DND-41 (cell line): ENCODE results near the gene TXK.

Source experiments
- ATAC-seq: fragments of 200-7000 bp; cut with Tn5 transposase; 3 replicates; pipeline ENCODE4 v1.9.1; 2021; ENCODE audit warnings: low read depth; ENCODE audit not compliant: insufficient read depth
- DNase-seq: peaks from one replicate; pipeline ENCODE4 v3.0.0-alpha.2; 2020
- H2AFZ ChIP-seq: 2 replicates; pipeline ENCODE4 v1.6.0; 2012; ENCODE audit warnings: low read depth, low read length
- H3K27ac ChIP-seq: 2 replicates; pipeline ENCODE4 v1.5.1; 2012; ENCODE audit warnings: low read length, inconsistent platforms
- H3K27me3 ChIP-seq: fragments of 200-600 bp; sonication (generic); 2 replicates; pipeline ENCODE4 v1.6.0; 2012; ENCODE audit warnings: low read length, mild to moderate bottlenecking, inconsistent platforms; ENCODE audit not compliant: insufficient read depth, poor library complexity
- H3K36me3 ChIP-seq: 2 replicates; pipeline ENCODE4 v1.5.1; 2012; ENCODE audit warnings: low read length, inconsistent platforms; ENCODE audit not compliant: insufficient read depth
- H3K4me1 ChIP-seq: 2 replicates; pipeline ENCODE4 v1.5.1; 2012; ENCODE audit warnings: mild to moderate bottlenecking, low read length; ENCODE audit not compliant: insufficient read depth
- H3K4me2 ChIP-seq: 2 replicates; pipeline ENCODE4 v1.6.0; 2012; ENCODE audit warnings: mild to moderate bottlenecking, moderate library complexity, low read length, inconsistent platforms; ENCODE audit not compliant: insufficient read depth
- H3K4me3 ChIP-seq, 2 experiments: fragments of 200-600 bp in 1 of 2; shearing (Covaris generic) in 1 of 2; 2 replicates each; pipeline ENCODE4 v1.5.1; 2012 to 2016; ENCODE audit warnings: inconsistent platforms in 2 of 2, low read length in 2 of 2, mild to moderate bottlenecking in 2 of 2, low read depth in 1 of 2, moderate library complexity in 1 of 2
- H3K79me2 ChIP-seq: 2 replicates; pipeline ENCODE4 v1.6.0; 2012; ENCODE audit warnings: low read length, inconsistent platforms; ENCODE audit not compliant: insufficient read depth
- H3K9ac ChIP-seq: 2 replicates; pipeline ENCODE4 v1.6.0; 2012; ENCODE audit warnings: low read depth, mild to moderate bottlenecking, inconsistent platforms, low read length, moderate library complexity
- H3K9me3 ChIP-seq: 2 replicates; pipeline ENCODE4 v1.5.1; 2012; ENCODE audit warnings: low read length, moderate library complexity, mild to moderate bottlenecking, inconsistent platforms; ENCODE audit not compliant: insufficient read depth, severe bottlenecking
- H4K20me1 ChIP-seq: 2 replicates; pipeline ENCODE4 v1.6.0; 2012; ENCODE audit warnings: low read length; ENCODE audit not compliant: insufficient read depth
- EZH2 ChIP-seq: IDR thresholded peaks from 3 replicates; pipeline ENCODE4 v1.6.1; 2012; ENCODE audit warnings: borderline replicate concordance, low read depth, mild to moderate bottlenecking, moderate library complexity, low read length, inconsistent platforms; ENCODE audit not compliant: severe bottlenecking
- TF ChIP-seq, protein P1 (sequence below): IDR thresholded peaks from 2 replicates; pipeline ENCODE4 v1.5.1; 2012; ENCODE audit warnings: borderline replicate concordance, low read length, moderate library complexity, mild to moderate bottlenecking; ENCODE audit not compliant: poor library complexity, severe bottlenecking; ENCODE audit errors: extremely low read depth

The TXK gene

DNA sequence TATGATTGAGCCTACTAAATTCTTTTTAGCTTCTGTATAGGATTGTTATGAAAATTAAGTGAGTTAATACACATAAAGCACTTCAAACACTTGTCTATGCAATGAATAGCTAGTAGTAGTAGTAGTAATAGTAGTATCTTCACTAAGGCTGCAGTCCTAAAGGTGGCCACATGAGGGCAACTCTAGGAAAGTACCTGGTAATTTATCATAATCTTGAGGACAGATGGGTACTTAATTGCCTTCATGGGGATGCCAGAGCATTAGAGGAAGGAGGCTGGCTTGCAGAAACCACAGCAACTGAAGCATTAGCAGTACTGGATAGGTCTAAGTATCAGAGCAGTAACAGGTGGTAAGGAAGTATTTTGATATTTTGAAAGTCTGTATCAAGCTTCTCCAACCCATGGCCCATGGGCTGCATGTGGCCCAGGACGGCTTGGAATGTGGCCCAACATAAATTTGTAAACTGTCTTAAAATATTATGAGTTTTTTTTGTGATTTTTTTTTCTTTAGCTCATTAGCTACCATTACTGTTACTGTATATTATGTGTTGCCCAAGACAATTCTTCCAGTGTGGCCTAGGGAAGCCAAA, 100.1 kb downstream of the TXK start:
- H3K4me2 ChIP-seq, result no peak overlapping the region
- no peaks in the 10 kb centered on the region for H3K9me3 ChIP-seq
- peak; percentile 23 for DNase-seq
- H3K27me3 ChIP-seq, result no peaks in the 10 kb centered on the region
- no peaks in the 10 kb centered on the region for H3K36me3 ChIP-seq
- no peaks in the 10 kb centered on the region for H3K79me2 ChIP-seq
- H4K20me1 ChIP-seq, result no peaks in the 10 kb centered on the region
- no peak overlapping the region for H2AFZ ChIP-seq
- TF ChIP-seq EZH2, result no peak
- TF ChIP-seq, protein P1, sequence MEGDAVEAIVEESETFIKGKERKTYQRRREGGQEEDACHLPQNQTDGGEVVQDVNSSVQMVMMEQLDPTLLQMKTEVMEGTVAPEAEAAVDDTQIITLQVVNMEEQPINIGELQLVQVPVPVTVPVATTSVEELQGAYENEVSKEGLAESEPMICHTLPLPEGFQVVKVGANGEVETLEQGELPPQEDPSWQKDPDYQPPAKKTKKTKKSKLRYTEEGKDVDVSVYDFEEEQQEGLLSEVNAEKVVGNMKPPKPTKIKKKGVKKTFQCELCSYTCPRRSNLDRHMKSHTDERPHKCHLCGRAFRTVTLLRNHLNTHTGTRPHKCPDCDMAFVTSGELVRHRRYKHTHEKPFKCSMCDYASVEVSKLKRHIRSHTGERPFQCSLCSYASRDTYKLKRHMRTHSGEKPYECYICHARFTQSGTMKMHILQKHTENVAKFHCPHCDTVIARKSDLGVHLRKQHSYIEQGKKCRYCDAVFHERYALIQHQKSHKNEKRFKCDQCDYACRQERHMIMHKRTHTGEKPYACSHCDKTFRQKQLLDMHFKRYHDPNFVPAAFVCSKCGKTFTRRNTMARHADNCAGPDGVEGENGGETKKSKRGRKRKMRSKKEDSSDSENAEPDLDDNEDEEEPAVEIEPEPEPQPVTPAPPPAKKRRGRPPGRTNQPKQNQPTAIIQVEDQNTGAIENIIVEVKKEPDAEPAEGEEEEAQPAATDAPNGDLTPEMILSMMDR, result peak; percentile 68
- H3K9ac ChIP-seq, result no peak overlapping the region
- ATAC-seq, result peak; percentile 68; the same call in 2 of the 3 replicates
- no peak overlapping the region for H3K27ac ChIP-seq
- no peak overlapping the region for H3K4me3 ChIP-seq
- H3K4me1 ChIP-seq, result no peaks in the 10 kb centered on the region

DNA sequence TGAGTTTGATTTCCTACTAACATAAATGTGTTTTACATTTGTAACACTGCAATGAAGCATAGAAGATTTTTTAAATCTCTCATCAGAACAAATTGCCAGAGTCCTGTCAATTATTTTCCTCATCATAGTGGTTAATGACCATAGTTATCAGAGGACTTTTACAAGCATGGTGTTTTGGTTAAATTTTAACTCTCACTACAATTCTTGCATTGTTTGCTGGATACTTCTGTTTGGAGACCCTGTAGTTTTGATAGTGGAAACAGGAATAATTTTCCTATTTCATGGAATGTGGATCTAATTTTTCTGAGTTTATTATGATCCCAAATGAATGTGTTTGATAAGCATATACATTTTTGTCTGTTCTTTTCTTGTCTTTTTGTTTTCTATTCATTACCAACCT, 100.6 kb downstream of the TXK start:
- no peaks in the 10 kb centered on the region for H3K79me2 ChIP-seq
- H3K4me3 ChIP-seq, result no peak overlapping the region
- ATAC-seq (no peak), DNase-seq (no peak)
- no peaks in the 10 kb centered on the region for H3K27me3 ChIP-seq
- no peaks in the 10 kb centered on the region for H4K20me1 ChIP-seq
- H3K9ac ChIP-seq, result no peak overlapping the region
- no peaks in the 10 kb centered on the region for H3K36me3 ChIP-seq
- no peaks in the 10 kb centered on the region for H3K4me1 ChIP-seq
- H2AFZ ChIP-seq, result no peak overlapping the region
- no peaks in the 10 kb centered on the region for H3K9me3 ChIP-seq
- TF ChIP-seq, protein P1, result no peak
- TF ChIP-seq EZH2, result no peak
- no peak overlapping the region for H3K27ac ChIP-seq
- no peak overlapping the region for H3K4me2 ChIP-seq

DNA sequence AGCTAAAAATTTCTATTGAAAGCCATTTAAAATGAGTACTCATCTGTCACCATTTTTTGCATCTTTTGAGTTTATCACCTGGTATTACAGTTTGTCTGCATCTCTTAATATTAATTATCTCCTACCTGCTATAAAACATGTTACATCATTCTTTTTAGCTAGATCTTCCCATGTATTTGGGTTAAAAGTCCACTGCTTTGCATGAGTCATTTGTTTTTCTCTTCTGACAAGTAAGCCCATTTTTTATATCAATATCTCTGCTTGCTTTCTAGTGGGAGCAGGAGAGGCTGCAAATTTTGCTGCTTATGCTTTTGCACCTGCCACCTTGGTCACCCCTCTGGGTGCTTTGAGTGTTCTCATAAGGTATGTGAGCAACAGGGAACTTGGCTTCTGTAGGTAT, 101.3 kb downstream of the TXK start:
- no peak overlapping the region for H2AFZ ChIP-seq
- no peak overlapping the region for H3K27ac ChIP-seq
- H3K4me2 ChIP-seq, result no peak overlapping the region
- H3K4me3 ChIP-seq, result no peak overlapping the region
- DNase-seq (no peak), ATAC-seq (no peak)
- H3K27me3 ChIP-seq, result no peaks in the 10 kb centered on the region
- no peaks in the 10 kb centered on the region for H3K9me3 ChIP-seq
- no peaks in the 10 kb centered on the region for H3K36me3 ChIP-seq
- H4K20me1 ChIP-seq, result no peaks in the 10 kb centered on the region
- H3K9ac ChIP-seq, result no peak overlapping the region
- no peaks in the 10 kb centered on the region for H3K79me2 ChIP-seq
- TF ChIP-seq, protein P1, result no peak
- TF ChIP-seq EZH2, result no peak
- no peaks in the 10 kb centered on the region for H3K4me1 ChIP-seq
